ENCODE results near the gene ACTR1B. TPM values are rescaled to one million over a fixed set of nuclear protein-coding genes. Genes with fewer than 3 reads are reported as not detected.
"Not testable (repeated sequence)": the region's sequence is repeated elsewhere in the genome, so short reads cannot be mapped to it uniquely, and the experiment has no call there.

The ACTR1B gene
- total RNA-seq, 2 experiments from 2014 or later = 68.2 to 71.2 TPM

DNA sequence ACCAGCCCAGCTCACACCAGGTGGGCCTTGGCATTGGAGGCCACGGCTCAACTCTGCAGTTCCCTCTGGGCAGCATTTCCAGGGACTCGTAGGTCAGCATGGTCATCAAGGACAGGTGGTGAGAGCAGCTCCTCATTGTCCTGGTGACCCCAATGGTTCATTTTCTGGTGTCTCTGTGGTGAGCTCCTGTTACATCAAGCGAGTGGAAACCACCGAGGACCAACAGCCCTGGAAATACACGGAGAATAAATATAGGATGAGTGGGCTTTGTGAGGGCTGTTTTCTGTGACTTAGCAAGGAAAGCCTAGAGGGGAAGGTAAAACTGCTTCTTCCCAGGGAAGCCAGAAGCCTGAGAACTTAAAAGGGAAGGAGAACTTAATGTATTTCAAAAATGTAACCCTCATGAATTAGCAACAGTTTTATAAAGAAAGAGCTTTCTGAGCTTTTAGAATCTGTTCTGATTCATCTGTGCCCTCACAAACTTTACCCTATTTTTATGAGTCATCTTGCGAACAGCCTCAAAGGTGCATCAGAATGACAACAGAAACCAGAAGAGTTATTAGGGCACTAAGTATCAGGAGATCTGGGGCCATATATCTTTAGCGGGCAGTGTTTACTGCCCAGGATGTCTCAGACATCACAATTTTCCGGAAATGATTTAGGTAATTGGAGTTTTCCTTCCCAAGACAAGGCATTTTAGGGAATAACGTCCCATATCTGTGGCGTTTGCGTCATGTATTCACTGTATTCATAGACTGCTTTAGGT lies 24.4 kb upstream of the ACTR1B start:
- ChIA-PET CTCF (ENCODE audit: unreplicated experiment) (no interaction called here), POLR2A (no interaction called here)
- DNase-seq (ENCODE audit: low spot score) = no peak
- Histone ChIP-seq H3K9me3 (ENCODE audit: low read length) (no peaks in the 10 kb centered on the region), H3K36me3 (ENCODE audit: insufficient read depth, low read length) (no peaks in the 10 kb centered on the region), H3K9me2 (ENCODE audit: insufficient read depth, low read length) (no peaks in the 10 kb centered on the region), H3K4me1 (ENCODE audit: insufficient read depth, low read length, poor library complexity, severe bottlenecking) (peaks cover 6% of the 10 kb centered on the region), H3K4me2 (ENCODE audit: low read length) (no peak overlapping the region), H3K79me2 (ENCODE audit: insufficient read depth, low read depth, low read length) (no peaks in the 10 kb centered on the region), H3K27ac (ENCODE audit: low read depth, low read length, poor library complexity, severe bottlenecking) (no peak overlapping the region), H4K20me1 (ENCODE audit: insufficient read depth, low read length) (no peaks in the 10 kb centered on the region), H2AFZ (ENCODE audit: low read length) (no peak overlapping the region), H3K4me3 (ENCODE audit: low read depth, low read length, poor library complexity, severe bottlenecking) (no peak overlapping the region)
- intact Hi-C loops (cut with micrococcal nuclease; ENCODE audit: unreplicated experiment) = no loop called here
- BruUV-seq (replicated peaks) = no TSS peak
- TF ChIP-seq, protein P1, sequence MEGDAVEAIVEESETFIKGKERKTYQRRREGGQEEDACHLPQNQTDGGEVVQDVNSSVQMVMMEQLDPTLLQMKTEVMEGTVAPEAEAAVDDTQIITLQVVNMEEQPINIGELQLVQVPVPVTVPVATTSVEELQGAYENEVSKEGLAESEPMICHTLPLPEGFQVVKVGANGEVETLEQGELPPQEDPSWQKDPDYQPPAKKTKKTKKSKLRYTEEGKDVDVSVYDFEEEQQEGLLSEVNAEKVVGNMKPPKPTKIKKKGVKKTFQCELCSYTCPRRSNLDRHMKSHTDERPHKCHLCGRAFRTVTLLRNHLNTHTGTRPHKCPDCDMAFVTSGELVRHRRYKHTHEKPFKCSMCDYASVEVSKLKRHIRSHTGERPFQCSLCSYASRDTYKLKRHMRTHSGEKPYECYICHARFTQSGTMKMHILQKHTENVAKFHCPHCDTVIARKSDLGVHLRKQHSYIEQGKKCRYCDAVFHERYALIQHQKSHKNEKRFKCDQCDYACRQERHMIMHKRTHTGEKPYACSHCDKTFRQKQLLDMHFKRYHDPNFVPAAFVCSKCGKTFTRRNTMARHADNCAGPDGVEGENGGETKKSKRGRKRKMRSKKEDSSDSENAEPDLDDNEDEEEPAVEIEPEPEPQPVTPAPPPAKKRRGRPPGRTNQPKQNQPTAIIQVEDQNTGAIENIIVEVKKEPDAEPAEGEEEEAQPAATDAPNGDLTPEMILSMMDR (conservative IDR thresholded peaks at IDR 0.05; ENCODE audit: low read length) = no peak
- no peak for TF ChIP-seq EZH2phosphoT487 (IDR thresholded peaks at IDR 0.05; ENCODE audit: borderline replicate concordance, low read depth, low read length)

DNA sequence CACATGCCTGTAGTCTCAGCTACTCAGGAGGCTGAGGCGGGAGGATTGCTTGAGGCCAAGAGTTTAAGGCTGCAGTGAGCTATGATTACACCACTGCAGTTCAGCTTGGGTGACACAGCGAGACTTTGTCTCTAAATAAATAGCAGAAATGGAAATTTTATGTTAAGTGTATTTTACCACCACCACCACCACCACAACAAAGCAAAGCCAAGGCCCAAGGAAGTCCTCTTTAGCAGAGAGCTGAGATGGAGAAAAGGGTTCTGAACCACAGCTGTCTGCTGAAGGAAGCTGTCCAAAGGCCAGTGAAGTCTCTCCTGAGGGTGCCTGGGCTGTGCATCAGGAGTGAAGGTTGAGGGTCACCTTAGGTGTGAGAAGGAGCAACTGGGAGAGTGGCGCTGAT lies 23.4 kb upstream of the ACTR1B start:
- H3K36me3 ChIP-seq (ENCODE audit: insufficient read depth, low read length); H3K4me1 ChIP-seq (ENCODE audit: insufficient read depth, low read length, poor library complexity, severe bottlenecking); BruUV-seq (replicated peaks); H4K20me1 ChIP-seq (ENCODE audit: insufficient read depth, low read length); H2AFZ ChIP-seq (ENCODE audit: low read length); H3K27ac ChIP-seq (ENCODE audit: low read depth, low read length, poor library complexity, severe bottlenecking); H3K4me3 ChIP-seq (ENCODE audit: low read depth, low read length, poor library complexity, severe bottlenecking); CTCF ChIA-PET (ENCODE audit: unreplicated experiment); H3K79me2 ChIP-seq (ENCODE audit: insufficient read depth, low read depth, low read length); DNase-seq (ENCODE audit: low spot score); H3K9me2 ChIP-seq (ENCODE audit: insufficient read depth, low read length); POLR2A ChIA-PET; intact Hi-C loops (cut with micrococcal nuclease; ENCODE audit: unreplicated experiment); H3K4me2 ChIP-seq (ENCODE audit: low read length); H3K9me3 ChIP-seq (ENCODE audit: low read length): not testable (repeated sequence)

DNA sequence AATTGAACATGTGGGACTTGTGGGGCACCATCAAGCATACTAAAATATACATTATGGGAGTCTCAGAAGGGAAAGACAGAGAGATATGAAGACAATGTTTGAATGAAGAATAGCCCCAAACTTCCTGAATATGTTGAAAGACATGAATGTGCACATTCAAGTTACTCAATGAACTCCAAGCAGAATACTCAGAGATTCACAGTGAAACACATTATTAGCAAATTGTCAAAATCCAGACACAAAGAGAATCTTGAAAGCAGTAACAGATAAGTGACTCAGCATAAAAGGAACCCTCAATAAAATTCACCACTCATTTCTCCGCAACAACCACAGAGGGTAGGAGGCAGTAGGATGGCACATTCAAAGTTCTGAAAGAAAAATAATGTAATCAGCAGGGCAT lies 14.5 kb upstream of the ACTR1B start:
- Histone ChIP-seq H4K20me1 (ENCODE audit: insufficient read depth, low read length) (no peaks in the 10 kb centered on the region), H3K4me2 (ENCODE audit: low read length) (no peak overlapping the region), H3K79me2 (ENCODE audit: insufficient read depth, low read depth, low read length) (no peaks in the 10 kb centered on the region), H3K4me3 (ENCODE audit: low read depth, low read length, poor library complexity, severe bottlenecking) (no peak overlapping the region), H2AFZ (ENCODE audit: low read length) (no peak overlapping the region), H3K9me3 (ENCODE audit: low read length) (no peaks in the 10 kb centered on the region), H3K9me2 (ENCODE audit: insufficient read depth, low read length) (no peaks in the 10 kb centered on the region), H3K4me1 (ENCODE audit: insufficient read depth, low read length, poor library complexity, severe bottlenecking) (no peaks in the 10 kb centered on the region), H3K36me3 (ENCODE audit: insufficient read depth, low read length) (no peaks in the 10 kb centered on the region), H3K27ac (ENCODE audit: low read depth, low read length, poor library complexity, severe bottlenecking) (no peak overlapping the region)
- no TSS peak for BruUV-seq (replicated peaks)
- DNase-seq (ENCODE audit: low spot score) = no peak
- POLR2A ChIA-PET = no interaction called here
- no peak for TF ChIP-seq EZH2phosphoT487 (IDR thresholded peaks at IDR 0.05; ENCODE audit: borderline replicate concordance, low read depth, low read length)
- TF ChIP-seq, protein P1 (conservative IDR thresholded peaks at IDR 0.05; ENCODE audit: low read length) = no peak
- CTCF ChIA-PET (ENCODE audit: unreplicated experiment) = no interaction called here
- intact Hi-C loops (cut with micrococcal nuclease; ENCODE audit: unreplicated experiment) = no loop called here

Measured in OCI-LY7 (cell line).